Limb (tissue), 2 donors: Measurements from ENCODE around the gene PDXDC1.
"Not testable (repeated sequence)": the region's sequence is repeated elsewhere in the genome, so short reads cannot be mapped to it uniquely, and the experiment has no call there.

Experiments used
- DNase-seq, 2 donors: peaks; one replicate each; pipeline ENCODE4 v3.0.0-alpha.2; 2016; ENCODE audit errors: extremely low spot score in 2 of 2

The PDXDC1 gene

GRCh38 chr16:15157644-15158043 lies 182.8 kb downstream of the PDXDC1 start:
- DNase-seq: not testable (repeated sequence)

- not testable (repeated sequence) for DNase-seq
Measured at GRCh38 chr16:15159671-15160070, 184.8 kb downstream of the PDXDC1 start.

GRCh38 chr16:15160571-15160970 lies 185.7 kb downstream of the PDXDC1 start:
- not testable (repeated sequence) for DNase-seq

- DNase-seq: not testable (repeated sequence)
Measured at GRCh38 chr16:15163055-15163454, 188.2 kb downstream of the PDXDC1 start.

DNA sequence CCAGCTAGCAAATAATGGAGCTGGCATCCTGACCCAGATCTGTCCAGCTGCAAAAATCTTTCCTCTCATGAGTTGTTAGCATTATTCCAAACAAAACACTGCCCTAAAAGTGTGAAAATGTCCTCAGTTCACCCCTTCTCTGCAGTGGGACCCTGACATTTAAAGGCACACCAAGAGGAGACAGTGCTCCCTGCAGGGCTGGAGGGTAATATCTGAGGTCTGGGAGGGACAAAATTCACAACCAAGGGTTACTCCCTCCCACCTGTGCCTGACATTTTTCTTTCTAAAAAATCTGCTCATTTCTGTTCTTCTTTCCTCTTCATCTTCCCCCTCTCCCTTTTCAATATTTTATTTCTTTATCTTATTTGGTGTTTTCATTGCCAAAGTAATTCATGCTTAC lies 191.4 kb downstream of the PDXDC1 start:
- DNase-seq: not testable (repeated sequence)

DNA sequence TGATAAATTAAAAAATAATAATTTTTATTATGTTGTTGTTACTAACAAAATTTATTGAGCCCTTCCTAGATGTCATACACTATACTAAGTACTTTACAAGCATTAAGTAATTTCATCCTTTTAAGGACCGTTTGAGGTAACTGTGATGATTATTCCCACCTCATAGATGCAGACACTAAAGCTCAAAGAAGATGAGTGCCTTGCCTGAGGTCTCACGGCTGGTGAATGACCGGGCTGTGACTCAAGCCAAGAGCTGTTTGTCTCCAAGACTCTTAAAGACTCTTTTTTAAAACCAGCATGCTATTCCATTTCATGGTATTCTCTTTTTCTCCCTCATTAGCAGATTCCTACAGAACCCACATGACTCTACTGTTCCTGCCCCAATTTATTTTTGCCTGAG lies 193.5 kb downstream of the PDXDC1 start:
- not testable (repeated sequence) for DNase-seq

GRCh38 chr16:15168953-15169652 lies 194.3 kb downstream of the PDXDC1 start:
- DNase-seq: not testable (repeated sequence)

GRCh38 chr16:15179909-15180308 lies 205.1 kb downstream of the PDXDC1 start:
- DNase-seq: not testable (repeated sequence)

GRCh38 chr16:15180946-15181345 lies 206.1 kb downstream of the PDXDC1 start:
- not testable (repeated sequence) for DNase-seq

GRCh38 chr16:15184000-15184399 lies 209.2 kb downstream of the PDXDC1 start:
- DNase-seq: not testable (repeated sequence)
